ENCODE measurements around the gene LRIG2. TPM values are rescaled to one million over a fixed set of nuclear protein-coding genes. Genes with fewer than 3 reads are reported as not detected.

LRIG2 gene
- polyA plus RNA-seq, 3 donors: 0.93 to 12.7 (median 0.96) TPM

DNA sequence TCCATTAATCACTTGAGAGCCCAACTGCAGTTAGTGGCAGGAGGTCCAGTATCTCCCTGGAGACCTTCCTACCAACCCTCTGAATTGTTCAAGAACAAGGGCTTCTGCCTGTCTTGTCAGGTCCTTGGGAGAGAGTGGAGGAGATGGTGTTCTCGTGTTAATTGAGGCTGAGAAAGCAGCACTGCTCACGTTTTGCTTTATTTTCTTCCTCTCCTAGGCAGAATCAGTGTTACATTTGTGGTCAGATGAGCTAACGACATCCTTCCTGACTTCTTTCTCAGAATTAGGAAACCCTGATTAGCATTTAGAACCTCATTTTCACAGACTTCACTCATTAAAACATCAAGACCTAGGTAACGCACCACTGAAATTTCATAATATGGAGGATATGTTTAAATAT lies 26.4 kb upstream of the LRIG2 start:
- Histone ChIP-seq H3K36me3 (replicated peaks in 1 of 2; ENCODE audit: control insufficient read depth in 1 of 2, insufficient read depth in 2 of 2, low read length in 2 of 2) (no peaks in the 10 kb centered on the region), H4K20me1 (ENCODE audit: insufficient read depth, low read length) (no peaks in the 10 kb centered on the region), H3K79me2 (ENCODE audit: insufficient read depth, low read length) (no peaks in the 10 kb centered on the region), H3K27ac (ENCODE audit: low read depth in 1 of 2, low read length in 2 of 2) (peak overlapping the region; percentile 68 to 86), H2AFZ (ENCODE audit: insufficient read depth, low read depth, low read length, poor library complexity, severe bottlenecking) (no peak overlapping the region), H3K9me3 (replicated peaks in 1 of 2; ENCODE audit: control insufficient read depth in 1 of 2, insufficient read depth in 1 of 2, low read length in 2 of 2) (no peaks in the 10 kb centered on the region), H3K27me3 (ENCODE audit: control insufficient read depth in 2 of 2, insufficient read depth in 2 of 2, low read length in 2 of 2) (no peaks in the 10 kb centered on the region), H3K4me1 (ENCODE audit: control insufficient read depth in 1 of 2, insufficient read depth in 2 of 2, low read length in 2 of 2) (peaks cover 50 to 54% of the 10 kb centered on the region in 2 donors), H3K4me3 (replicated peaks in 1 of 3; ENCODE audit: low read depth in 2 of 3, low read length in 3 of 3) (peak overlapping the region in 1 of 3 experiments; percentile 56), H3K9ac (ENCODE audit: insufficient read depth, low read length, poor library complexity, severe bottlenecking) (peak overlapping the region; percentile 34), H3K4me2 (replicated peaks; ENCODE audit: extremely low read depth, low read length, poor library complexity, severe bottlenecking) (peak overlapping the region; percentile 64)
- H3K4me1 Mint-ChIP-seq: peaks cover 49% of the 10 kb centered on the region
- H3K9me3 Mint-ChIP-seq: peaks cover 0 to 2% (median 0%) of the 10 kb centered on the region in 7 donors
- H3K36me3 Mint-ChIP-seq: no peaks in the 10 kb centered on the region
- no CpG with 5 or more reads among the region's 4 CpGs for WGBS (ENCODE audit: insufficient coverage)
- peak overlapping the region in 1 of 2 donors; percentile 68 for H3K4me3 Mint-ChIP-seq
- DNase-seq: peak; percentile 66 to 89 (median 71)
- TF ChIP-seq, protein P1, sequence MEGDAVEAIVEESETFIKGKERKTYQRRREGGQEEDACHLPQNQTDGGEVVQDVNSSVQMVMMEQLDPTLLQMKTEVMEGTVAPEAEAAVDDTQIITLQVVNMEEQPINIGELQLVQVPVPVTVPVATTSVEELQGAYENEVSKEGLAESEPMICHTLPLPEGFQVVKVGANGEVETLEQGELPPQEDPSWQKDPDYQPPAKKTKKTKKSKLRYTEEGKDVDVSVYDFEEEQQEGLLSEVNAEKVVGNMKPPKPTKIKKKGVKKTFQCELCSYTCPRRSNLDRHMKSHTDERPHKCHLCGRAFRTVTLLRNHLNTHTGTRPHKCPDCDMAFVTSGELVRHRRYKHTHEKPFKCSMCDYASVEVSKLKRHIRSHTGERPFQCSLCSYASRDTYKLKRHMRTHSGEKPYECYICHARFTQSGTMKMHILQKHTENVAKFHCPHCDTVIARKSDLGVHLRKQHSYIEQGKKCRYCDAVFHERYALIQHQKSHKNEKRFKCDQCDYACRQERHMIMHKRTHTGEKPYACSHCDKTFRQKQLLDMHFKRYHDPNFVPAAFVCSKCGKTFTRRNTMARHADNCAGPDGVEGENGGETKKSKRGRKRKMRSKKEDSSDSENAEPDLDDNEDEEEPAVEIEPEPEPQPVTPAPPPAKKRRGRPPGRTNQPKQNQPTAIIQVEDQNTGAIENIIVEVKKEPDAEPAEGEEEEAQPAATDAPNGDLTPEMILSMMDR (IDR thresholded peaks at IDR 0.05): no peak
- peak overlapping the region; percentile 85 to 96 (median 95) for H3K27ac Mint-ChIP-seq
- peaks cover 0 to 2% (median 0%) of the 10 kb centered on the region in 3 donors for H3K27me3 Mint-ChIP-seq (ENCODE audit: low read depth in 3 of 3)
- intact Hi-C loops (cut with micrococcal nuclease): loop anchor here (10.0 kb wide), 4 partner anchors 92 to 342 kb away; partner anchors contain the start of genes RHOC (in 1 of the 2) and SLC16A1 (in 1 of the 2)

DNA sequence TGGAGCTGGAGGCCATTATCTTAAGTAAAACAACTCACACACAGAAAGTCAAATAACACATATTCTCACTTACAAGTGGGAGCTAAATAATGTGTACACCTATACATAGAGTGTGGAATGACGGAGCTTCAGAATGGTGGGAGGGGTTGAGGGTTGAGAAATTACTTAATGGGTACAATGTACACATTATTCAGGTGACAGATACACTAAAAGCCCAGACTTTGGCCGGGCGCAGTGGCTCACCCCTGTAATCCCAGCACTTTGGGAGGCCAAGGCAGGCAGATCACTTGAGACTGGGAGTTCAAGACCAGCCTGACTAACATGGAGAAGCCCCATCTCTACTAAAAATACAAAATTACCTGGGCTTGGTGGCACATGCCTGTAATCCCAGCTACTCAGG lies 24.9 kb upstream of the LRIG2 start:
- Mint-ChIP-seq H3K27ac (no peak overlapping the region), H3K36me3 (no peaks in the 10 kb centered on the region), H3K9me3 (peaks cover 0 to 2% (median 0%) of the 10 kb centered on the region in 7 donors), H3K4me3 (no peak overlapping the region), H3K27me3 (ENCODE audit: low read depth in 3 of 3) (peaks cover 0 to 4% (median 0%) of the 10 kb centered on the region in 3 donors), H3K4me1 (peaks cover 39% of the 10 kb centered on the region)
- no peaks in the 10 kb centered on the region for H3K79me2 ChIP-seq (ENCODE audit: insufficient read depth, low read length)
- intact Hi-C loops (cut with micrococcal nuclease): loop anchor here (10.0 kb wide), 4 partner anchors 93 to 343 kb away; partner anchors contain the start of genes RHOC (in 1 of the 2) and SLC16A1 (in 1 of the 2)
- no peak overlapping the region for H3K9ac ChIP-seq (ENCODE audit: insufficient read depth, low read length, poor library complexity, severe bottlenecking)
- H3K9me3 ChIP-seq (replicated peaks in 1 of 2; ENCODE audit: control insufficient read depth in 1 of 2, insufficient read depth in 1 of 2, low read length in 2 of 2): no peaks in the 10 kb centered on the region
- H3K27ac ChIP-seq (ENCODE audit: low read depth in 1 of 2, low read length in 2 of 2): no peak overlapping the region
- H3K36me3 ChIP-seq (replicated peaks in 1 of 2; ENCODE audit: control insufficient read depth in 1 of 2, insufficient read depth in 2 of 2, low read length in 2 of 2): no peaks in the 10 kb centered on the region
- no peak overlapping the region for H3K4me3 ChIP-seq (replicated peaks in 1 of 3; ENCODE audit: low read depth in 2 of 3, low read length in 3 of 3)
- TF ChIP-seq, protein P1 (IDR thresholded peaks at IDR 0.05): no peak
- peaks cover 43 to 45% of the 10 kb centered on the region in 2 donors for H3K4me1 ChIP-seq (ENCODE audit: control insufficient read depth in 1 of 2, insufficient read depth in 2 of 2, low read length in 2 of 2)
- WGBS (ENCODE audit: insufficient coverage): no CpG with 5 or more reads among the region's 3 CpGs
- H3K4me2 ChIP-seq (replicated peaks; ENCODE audit: extremely low read depth, low read length, poor library complexity, severe bottlenecking): no peak overlapping the region
- DNase-seq: no peak
- H4K20me1 ChIP-seq (ENCODE audit: insufficient read depth, low read length): no peaks in the 10 kb centered on the region
- H3K27me3 ChIP-seq (ENCODE audit: control insufficient read depth in 2 of 2, insufficient read depth in 2 of 2, low read length in 2 of 2): no peaks in the 10 kb centered on the region
- H2AFZ ChIP-seq (ENCODE audit: insufficient read depth, low read depth, low read length, poor library complexity, severe bottlenecking): no peak overlapping the region

Measured in CD14-positive monocyte (primary cell).